ENCODE measurements around the gene MARK3. TPM values are rescaled to one million over a fixed set of nuclear protein-coding genes. Genes with fewer than 3 reads are reported as not detected.

MARK3 gene
- total RNA-seq, 1 experiment from 2014 or later: 78.0 TPM

DNA sequence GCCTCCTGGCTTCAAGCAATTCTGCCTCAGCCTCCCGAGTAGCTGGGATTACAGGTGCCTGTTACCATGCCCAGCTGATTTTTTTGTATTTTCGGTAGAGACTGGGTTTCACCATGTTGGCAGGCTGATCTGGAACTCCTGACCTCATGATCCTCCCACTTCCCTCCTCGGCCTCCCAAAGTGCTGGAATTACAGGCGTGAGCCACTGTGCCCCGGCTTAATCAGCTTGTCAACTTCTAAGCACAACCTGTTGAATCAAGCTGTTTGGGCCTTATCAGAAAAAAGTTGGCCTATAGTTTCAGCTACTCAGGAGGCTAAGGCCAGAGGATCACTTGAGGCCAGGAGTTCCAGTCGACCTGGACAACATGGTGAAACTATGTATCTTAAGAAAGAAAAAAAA is 7.9 kb downstream of the MARK3 start:
- intact Hi-C loops (cut with micrococcal nuclease; ENCODE audit: unreplicated experiment): loop anchor here (5.0 kb wide), 1 partner anchor 101 kb away; no protein-coding TSS in a partner anchor
- ChIA-PET POLR2A (no interaction called here), CTCF (interaction anchor here (0.6 kb wide), 2 partner anchors 18 to 754 kb away, joined by 3 to 4 read pairs; no protein-coding TSS in a partner anchor)
- H3K4me1 ChIP-seq: peaks cover 10% of the 10 kb centered on the region; the same call in 1 of the 2 replicates
- no TSS peak for BruUV-seq (replicated peaks)
- Mint-ChIP-seq H3K4me1 (ENCODE audit: low read depth, unreplicated experiment) (no peaks in the 10 kb centered on the region), H3K36me3 (ENCODE audit: insufficient read depth, unreplicated experiment) (no peaks in the 10 kb centered on the region), H3K9me3 (ENCODE audit: unreplicated experiment) (no peaks in the 10 kb centered on the region), H3K4me3 (ENCODE audit: unreplicated experiment) (no peak overlapping the region), H3K27ac (ENCODE audit: unreplicated experiment) (no peak overlapping the region), H3K27me3 (ENCODE audit: insufficient read depth, unreplicated experiment) (no peaks in the 10 kb centered on the region)
- DNase-seq: no peak
- TF ChIP-seq, protein P1, sequence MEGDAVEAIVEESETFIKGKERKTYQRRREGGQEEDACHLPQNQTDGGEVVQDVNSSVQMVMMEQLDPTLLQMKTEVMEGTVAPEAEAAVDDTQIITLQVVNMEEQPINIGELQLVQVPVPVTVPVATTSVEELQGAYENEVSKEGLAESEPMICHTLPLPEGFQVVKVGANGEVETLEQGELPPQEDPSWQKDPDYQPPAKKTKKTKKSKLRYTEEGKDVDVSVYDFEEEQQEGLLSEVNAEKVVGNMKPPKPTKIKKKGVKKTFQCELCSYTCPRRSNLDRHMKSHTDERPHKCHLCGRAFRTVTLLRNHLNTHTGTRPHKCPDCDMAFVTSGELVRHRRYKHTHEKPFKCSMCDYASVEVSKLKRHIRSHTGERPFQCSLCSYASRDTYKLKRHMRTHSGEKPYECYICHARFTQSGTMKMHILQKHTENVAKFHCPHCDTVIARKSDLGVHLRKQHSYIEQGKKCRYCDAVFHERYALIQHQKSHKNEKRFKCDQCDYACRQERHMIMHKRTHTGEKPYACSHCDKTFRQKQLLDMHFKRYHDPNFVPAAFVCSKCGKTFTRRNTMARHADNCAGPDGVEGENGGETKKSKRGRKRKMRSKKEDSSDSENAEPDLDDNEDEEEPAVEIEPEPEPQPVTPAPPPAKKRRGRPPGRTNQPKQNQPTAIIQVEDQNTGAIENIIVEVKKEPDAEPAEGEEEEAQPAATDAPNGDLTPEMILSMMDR (IDR thresholded peaks at IDR 0.05; ENCODE audit: insufficient read depth in 1 of 2, low read depth in 1 of 2, low read length in 1 of 2, severe bottlenecking in 1 of 2, unreplicated experiment in 1 of 2): no peak
- no peaks in the 10 kb centered on the region for H3K9me3 ChIP-seq
- no peak overlapping the region for H3K4me3 ChIP-seq (ENCODE audit: low read depth, low read length)
- no peaks in the 10 kb centered on the region for H3K27me3 ChIP-seq (replicated peaks; ENCODE audit: control insufficient read depth, insufficient read depth, low read length)
- H3K36me3 ChIP-seq (ENCODE audit: control insufficient read depth, insufficient read depth, low read length): no peaks in the 10 kb centered on the region

DNA sequence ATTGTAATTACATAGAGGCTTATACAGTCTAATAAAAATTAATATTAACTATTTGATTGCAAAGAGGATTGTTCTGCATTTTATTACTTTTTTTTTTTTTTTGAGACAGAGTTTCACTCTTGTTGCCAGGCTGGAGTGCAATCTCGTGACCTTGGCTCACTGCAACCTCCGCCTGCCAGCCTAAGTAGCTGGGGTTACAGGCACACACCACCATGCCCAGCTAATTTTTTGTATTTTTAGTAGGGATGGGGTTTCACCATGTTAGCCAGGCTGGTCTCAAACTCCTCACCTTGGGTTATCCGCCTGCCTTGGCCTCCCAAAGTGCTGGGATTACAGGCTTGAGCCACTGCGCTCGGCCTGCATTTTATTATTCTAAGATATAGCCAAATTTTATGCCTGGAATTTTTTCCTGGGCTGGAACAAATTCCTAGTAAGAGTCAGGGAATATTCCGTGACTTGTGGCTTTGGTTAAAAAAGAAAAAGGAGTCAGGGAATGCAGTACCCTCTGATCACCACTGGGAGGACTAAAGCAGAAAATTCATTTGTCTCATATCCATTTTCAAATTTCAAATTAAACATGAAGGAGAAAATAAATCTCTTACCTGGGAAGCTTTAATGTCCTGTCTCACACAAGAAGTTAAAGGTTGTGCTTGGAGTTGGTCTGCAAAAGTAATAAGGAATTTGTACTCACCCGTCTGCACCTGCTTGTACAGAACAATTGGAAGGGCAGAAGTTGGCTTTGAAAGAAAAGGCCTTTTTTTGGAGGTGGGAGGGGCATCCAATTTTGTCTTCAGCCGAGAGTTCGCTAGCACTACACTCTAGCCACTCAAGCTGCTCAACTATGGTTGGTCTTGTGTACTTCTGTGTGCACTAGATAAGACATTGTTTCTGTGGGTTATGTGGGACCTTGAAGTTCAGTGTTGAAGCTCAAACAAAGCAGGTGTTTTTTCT is 8.7 kb downstream of the MARK3 start:
- POLR2A ChIA-PET: no interaction called here
- H3K36me3 Mint-ChIP-seq (ENCODE audit: insufficient read depth, unreplicated experiment): no peaks in the 10 kb centered on the region

DNA sequence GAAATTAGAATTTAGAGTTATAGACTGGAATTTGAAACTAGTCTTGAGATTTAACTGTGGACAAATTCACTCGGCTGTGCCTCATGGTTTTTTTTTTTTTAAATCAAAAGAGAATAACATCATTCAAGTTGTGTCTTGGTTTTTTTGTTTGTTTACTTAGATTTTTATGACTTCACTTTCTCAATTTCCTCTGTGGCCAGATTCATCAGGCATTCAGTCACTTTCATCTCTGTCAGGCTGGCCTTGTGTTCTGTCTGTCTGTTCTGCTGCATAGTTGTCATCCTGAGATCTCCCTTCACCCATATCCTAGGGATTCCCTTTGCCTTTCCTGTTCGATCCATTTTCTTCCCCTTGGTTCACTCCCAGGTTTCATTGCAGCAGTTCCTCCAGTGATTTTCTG is 10.0 kb downstream of the MARK3 start:
- DNase-seq: no peak
- H3K9me3 ChIP-seq: no peaks in the 10 kb centered on the region
- no peaks in the 10 kb centered on the region for H3K27me3 ChIP-seq (replicated peaks; ENCODE audit: control insufficient read depth, insufficient read depth, low read length)
- H3K9me3 Mint-ChIP-seq (ENCODE audit: unreplicated experiment): no peaks in the 10 kb centered on the region
- H3K4me3 Mint-ChIP-seq (ENCODE audit: unreplicated experiment): no peak overlapping the region
- intact Hi-C loops (cut with micrococcal nuclease; ENCODE audit: unreplicated experiment): no loop called here
- CTCF ChIA-PET: no interaction called here
- no peak overlapping the region for H3K27ac Mint-ChIP-seq (ENCODE audit: unreplicated experiment)
- no peaks in the 10 kb centered on the region for H3K4me1 Mint-ChIP-seq (ENCODE audit: low read depth, unreplicated experiment)
- BruUV-seq (replicated peaks): no TSS peak
- H3K36me3 ChIP-seq (ENCODE audit: control insufficient read depth, insufficient read depth, low read length): no peaks in the 10 kb centered on the region
- no peaks in the 10 kb centered on the region for H3K36me3 Mint-ChIP-seq (ENCODE audit: insufficient read depth, unreplicated experiment)
- no peak overlapping the region for H3K4me3 ChIP-seq (ENCODE audit: low read depth, low read length)
- H3K4me1 ChIP-seq: peaks cover 7% of the 10 kb centered on the region; the same call in 1 of the 2 replicates
- no peaks in the 10 kb centered on the region for H3K27me3 Mint-ChIP-seq (ENCODE audit: insufficient read depth, unreplicated experiment)
- POLR2A ChIA-PET: no interaction called here
- TF ChIP-seq, protein P1 (IDR thresholded peaks at IDR 0.05; ENCODE audit: insufficient read depth in 1 of 2, low read depth in 1 of 2, low read length in 1 of 2, severe bottlenecking in 1 of 2, unreplicated experiment in 1 of 2): no peak

More for the DNA sequence above, 8.7 kb downstream of the MARK3 start:
- Histone ChIP-seq H3K9me3 (no peaks in the 10 kb centered on the region), H3K36me3 (ENCODE audit: control insufficient read depth, insufficient read depth, low read length) (no peaks in the 10 kb centered on the region), H3K4me3 (ENCODE audit: low read depth, low read length) (no peak overlapping the region), H3K4me1 (peaks cover 7% of the 10 kb centered on the region; the same call in 1 of the 2 replicates), H3K27me3 (replicated peaks; ENCODE audit: control insufficient read depth, insufficient read depth, low read length) (no peaks in the 10 kb centered on the region)
- intact Hi-C loops (cut with micrococcal nuclease; ENCODE audit: unreplicated experiment): loop anchor here (5.0 kb wide), 1 partner anchor 102 kb away; no protein-coding TSS in a partner anchor
- no peak for DNase-seq
- CTCF ChIA-PET: no interaction called here
- no peaks in the 10 kb centered on the region for H3K27me3 Mint-ChIP-seq (ENCODE audit: insufficient read depth, unreplicated experiment)
- TF ChIP-seq, protein P1 (IDR thresholded peaks at IDR 0.05; ENCODE audit: insufficient read depth in 1 of 2, low read depth in 1 of 2, low read length in 1 of 2, severe bottlenecking in 1 of 2, unreplicated experiment in 1 of 2): peak; percentile 53 to 73
- no peak overlapping the region for H3K4me3 Mint-ChIP-seq (ENCODE audit: unreplicated experiment)
- no TSS peak for BruUV-seq (replicated peaks)
- no peaks in the 10 kb centered on the region for H3K4me1 Mint-ChIP-seq (ENCODE audit: low read depth, unreplicated experiment)
- H3K27ac Mint-ChIP-seq (ENCODE audit: unreplicated experiment): no peak overlapping the region
- no peaks in the 10 kb centered on the region for H3K9me3 Mint-ChIP-seq (ENCODE audit: unreplicated experiment)

Measured in Caco-2 (cell line).